K562 (cell line): ENCODE measurements around the gene PRKCB. TPM values are rescaled to one million over a fixed set of nuclear protein-coding genes. Genes with fewer than 3 reads are reported as not detected.

Experiments used
- ATAC-seq: fragments of 200-7000 bp; cut with Tn5 transposase; 3 replicates; pipeline ENCODE4 v1.9.1; 2020; ENCODE audit warnings: moderate library complexity
- BruUV-seq: library from RNA; stranded (reverse); fragments of 400-500 nt; replicated peaks from 2 replicates; lab custom pipeline; 2021; lab: Mats Ljungman, UMichigan
- CTCF ChIA-PET: fragments of 300-600 bp; formaldehyde crosslinking; extraction: SDS; loops from one replicate; lab custom pipeline; 2021; ENCODE audit warnings: low intra/inter-chr PET ratio; lab: Yijun Ruan, JAX
- POLR2A ChIA-PET: fragments of 300-600, 350-650 bp; sonication (Branson Sonifier 250); formaldehyde crosslinking; extraction: SDS; loops from one replicate; lab custom pipeline; 2021; ENCODE audit warnings: antibody characterized with exemption, inconsistent platforms; lab: Yijun Ruan, JAX
- DNase-seq, 4 experiments: peaks; one replicate each; pipeline versions ENCODE4 v3.0.0 to v3.0.0-alpha.2; 2011 to 2018; ENCODE audit warnings: low spot score in 3 of 4, mixed read lengths in 3 of 4; ENCODE audit errors: extremely low read depth in 1 of 4
- FAIRE-seq: peaks from 2 replicates; lab custom pipeline; 2011; peaks lifted over from hg19 to GRCh38; lab: Jason Lieb, UNC
- H2AFZ ChIP-seq: 2 replicates; pipeline ENCODE4 v1.6.0; 2011; ENCODE audit warnings: low read depth, low read length, control low read depth, inconsistent platforms
- H3K27ac ChIP-seq: fragments of 200-600 bp; 3 replicates; pipeline ENCODE4 v1.8.0; 2011; ENCODE audit warnings: low read depth, mild to moderate bottlenecking, control low read depth, inconsistent platforms, low read length, moderate library complexity, mixed read lengths; ENCODE audit errors: extremely low read depth
- H3K27me3 ChIP-seq, 2 experiments: fragments of 300-600 bp in 1 of 2; 2 replicates in 1 of 2; 3 replicates in 1 of 2; pipeline versions ENCODE4 v1.6.0 to v1.8.0; 2011; ENCODE audit warnings: inconsistent platforms in 2 of 2, low read length in 2 of 2, mild to moderate bottlenecking in 1 of 2, mixed read lengths in 1 of 2, moderate library complexity in 1 of 2; ENCODE audit not compliant: control insufficient read depth in 2 of 2, insufficient read depth in 2 of 2
- H3K36me3 ChIP-seq: fragments of 300-600 bp; 3 replicates; pipeline ENCODE4 v1.8.0; 2011; ENCODE audit warnings: mild to moderate bottlenecking, low read length, inconsistent platforms; ENCODE audit not compliant: control insufficient read depth, insufficient read depth
- H3K4me1 ChIP-seq, 2 experiments: fragments of 200-600 bp in 1 of 2; replicated peaks in 1 of 2; 2 replicates in 1 of 2; 3 replicates in 1 of 2; pipeline versions ENCODE4 v1.5.1 to v1.8.0; 2011; ENCODE audit warnings: inconsistent platforms in 2 of 2, low read length in 2 of 2, mild to moderate bottlenecking in 1 of 2, mixed read lengths in 1 of 2, moderate library complexity in 1 of 2; ENCODE audit not compliant: control insufficient read depth in 2 of 2, insufficient read depth in 2 of 2
- H3K4me2 ChIP-seq: 2 replicates; pipeline ENCODE4 v1.6.1; 2011; ENCODE audit warnings: low read length, control low read depth, inconsistent platforms, mixed read lengths; ENCODE audit not compliant: insufficient read depth
- H3K4me3 ChIP-seq: fragments of 200-600 bp; sonication (generic), shearing (Covaris generic); 2 replicates; pipeline ENCODE4 v1.5.1; 2016; ENCODE audit warnings: control low read depth, inconsistent platforms
- H3K79me2 ChIP-seq: fragments of 200-600 bp; 3 replicates; pipeline ENCODE4 v1.8.0; 2011; ENCODE audit warnings: low read length, inconsistent platforms; ENCODE audit not compliant: control insufficient read depth, insufficient read depth
- H3K9ac ChIP-seq, 2 experiments: 2 replicates each; pipeline versions ENCODE4 v1.6.0 to v1.6.1; 2011; ENCODE audit warnings: low read depth in 2 of 2, low read length in 2 of 2, control low read depth in 1 of 2, inconsistent platforms in 1 of 2, mild to moderate bottlenecking in 1 of 2, mixed read lengths in 1 of 2; ENCODE audit not compliant: insufficient read depth in 1 of 2
- H3K9me1 ChIP-seq: one replicate; pipeline ENCODE4 v1.6.0; 2011; ENCODE audit warnings: inconsistent platforms, mild to moderate bottlenecking, low read length, moderate library complexity; ENCODE audit not compliant: control insufficient read depth, insufficient read depth
- H3K9me3 ChIP-seq: replicated peaks from 2 replicates; pipeline ENCODE4 v1.5.1; 2011; ENCODE audit warnings: low read depth, low read length, inconsistent platforms; ENCODE audit not compliant: control insufficient read depth, insufficient read depth
- H4K20me1 ChIP-seq: replicated peaks from 2 replicates; pipeline ENCODE4 v1.6.1; 2011; ENCODE audit warnings: low read length, inconsistent platforms, mixed read lengths; ENCODE audit not compliant: control insufficient read depth, insufficient read depth
- DNMT1 ChIP-seq: fragments of 450-650 bp; IDR thresholded peaks from 2 replicates; pipeline ENCODE4 v1.6.1; 2016; ENCODE audit warnings: antibody characterized with exemption, mild to moderate bottlenecking
- EGR1 ChIP-seq: fragments of 450-650 bp; conservative IDR thresholded peaks from 2 replicates; pipeline ENCODE4 v1.6.1; 2017; ENCODE audit warnings: mild to moderate bottlenecking
- HDGF ChIP-seq: fragments of 450-650 bp; IDR thresholded peaks from 2 replicates; pipeline ENCODE4 v1.6.1; 2016
- HLTF ChIP-seq: fragments of 450-650 bp; IDR thresholded peaks from 2 replicates; pipeline ENCODE4 v1.6.1; 2016
- MTA1 ChIP-seq: fragments of 450-650 bp; IDR thresholded peaks from 2 replicates; pipeline ENCODE4 v1.6.1; 2017; ENCODE audit warnings: borderline replicate concordance
- POLR2A ChIP-seq: fragments of 450-650 bp; conservative IDR thresholded peaks from 2 replicates; pipeline ENCODE4 v1.6.1; 2016
- POLR2AphosphoS2 ChIP-seq: IDR thresholded peaks from 2 replicates; pipeline ENCODE4 v1.6.1; 2012; ENCODE audit warnings: low read length, improper control_type of control experiment
- POLR2B ChIP-seq: fragments of 450-650 bp; IDR thresholded peaks from 2 replicates; pipeline ENCODE4 v1.6.1; 2018; ENCODE audit warnings: low read depth; ENCODE audit not compliant: partially characterized antibody
- PTTG1 ChIP-seq: fragments of 450-650 bp; IDR thresholded peaks from 2 replicates; pipeline ENCODE4 v1.6.1; 2016; ENCODE audit warnings: low read depth, mild to moderate bottlenecking, missing genetic modification characterization, missing compliant biosample characterization
- SIN3B ChIP-seq: fragments of 450-650 bp; IDR thresholded peaks from 2 replicates; pipeline ENCODE4 v1.6.1; 2017; ENCODE audit warnings: low read depth, mild to moderate bottlenecking, moderate library complexity
- SMARCA5 ChIP-seq: fragments of 450-650 bp; IDR thresholded peaks from 2 replicates; pipeline ENCODE4 v1.6.1; 2016
- SUPT5H ChIP-seq: fragments of 450-650 bp; IDR thresholded peaks from 2 replicates; pipeline ENCODE4 v1.6.1; 2016
- THRAP3 ChIP-seq: fragments of 450-650 bp; IDR thresholded peaks from 2 replicates; pipeline ENCODE4 v1.6.1; 2016; ENCODE audit warnings: mild to moderate bottlenecking, inconsistent platforms, borderline replicate concordance
- ZBTB2 ChIP-seq: fragments of 450-650 bp; IDR thresholded peaks from 2 replicates; pipeline ENCODE4 v1.6.1; 2016; ENCODE audit warnings: antibody characterized with exemption
- ZBTB8A ChIP-seq: fragments of 450-650 bp; IDR thresholded peaks from 2 replicates; pipeline ENCODE4 v1.6.1; 2018; ENCODE audit warnings: mild to moderate bottlenecking, moderate library complexity; ENCODE audit not compliant: partially characterized antibody
- ZNF512 ChIP-seq: IDR thresholded peaks from 2 replicates; pipeline ENCODE4 v1.6.1; 2016; ENCODE audit warnings: missing genetic modification characterization, missing compliant biosample characterization
- ZNF76 ChIP-seq: fragments of 250-450 bp; sonication (Bioruptor Pico); IDR thresholded peaks from 2 replicates; pipeline ENCODE4 v1.4.0; 2020; ENCODE audit warnings: mild to moderate bottlenecking, moderate library complexity, borderline replicate concordance
- ZSCAN29 ChIP-seq: fragments of 450-650 bp; IDR thresholded peaks from 2 replicates; pipeline ENCODE4 v1.6.1; 2017
- WGBS: fragments of 100-300 bp; shearing (Covaris generic); methylation state at CpG from one replicate; pipeline ENCODE4 v1.1.6; 2016; ENCODE audit warnings: low coverage, mixed read lengths; ENCODE audit not compliant: insufficient coverage; ENCODE audit errors: missing lambda C conversion rate; 5-methylcytosine and 5-hydroxymethylcytosine counted together
- in situ Hi-C: fragments of 300-500 bp; cut with MboI; formaldehyde crosslinking; loops from 4 replicates; pipeline ENCODE4 v1.15.0; 2018; ENCODE audit warnings: inconsistent platforms, mixed read lengths
- intact Hi-C: fragments of 100-400 bp; cut with micrococcal nuclease; formaldehyde crosslinking; loops from 2 replicates; pipeline ENCODE4 v1.14.2; 2022
- polyA plus RNA-seq, 8 experiments: library from polyadenylated mRNA; depleted of rRNA in 4 of 8; stranded (reverse) in 5 of 8; unstranded in 3 of 8; fragments of >200 nt; fragmentation: Nextera tagmentation in 2 of 8; fragmentation: Illumina TruSeq in 1 of 8; extraction: Ambion mirVana in 2 of 8; extraction: Trizol in 1 of 8; gene quantifications; 2 replicates each; pipeline versions ENCODE4 v1.2.1 to v1.2.3, GENCODE V29; 2011 to 2014; ENCODE audit warnings: inconsistent platforms in 1 of 8, missing spikeins in 1 of 8
- total RNA-seq, 7 experiments: library from RNA; depleted of rRNA in 6 of 7; stranded (reverse); fragments of >200 nt in 6 of 7; fragmentation: Illumina TruSeq in 2 of 7; extraction: Trizol in 2 of 7; gene quantifications; 2 replicates each; pipeline versions ENCODE4 v1.2.1 to v1.2.3, GENCODE V29; 2011 to 2021; ENCODE audit warnings: low replicate concordance in 1 of 7
- TF ChIP-seq, protein P1 (sequence below): fragments of 450-650 bp; formaldehyde crosslinking; IDR thresholded peaks from 2 replicates; pipeline ENCODE4 v1.4.0; 2020; ENCODE audit warnings: mild to moderate bottlenecking
- TF ChIP-seq, protein P2 (sequence below): fragments of 450-650 bp; formaldehyde crosslinking; conservative IDR thresholded peaks from 2 replicates; pipeline ENCODE4 v1.4.0; 2022; ENCODE audit warnings: mild to moderate bottlenecking, missing genetic modification characterization

The PRKCB gene
- total and polyA plus RNA-seq, 9 of the 15 experiments (the other 6 are each of a cell fraction or from before 2014, with no cell fraction given): 49.9 to 276 (median 148) TPM

- peaks cover 3% of the 10 kb centered on the region for H3K9me1 ChIP-seq
- in situ Hi-C loops (no loop called here), intact Hi-C loops (loop anchor here (5.0 kb wide), 1 partner anchor 44 kb away; no protein-coding TSS in a partner anchor)
- TF ChIP-seq, protein P1, sequence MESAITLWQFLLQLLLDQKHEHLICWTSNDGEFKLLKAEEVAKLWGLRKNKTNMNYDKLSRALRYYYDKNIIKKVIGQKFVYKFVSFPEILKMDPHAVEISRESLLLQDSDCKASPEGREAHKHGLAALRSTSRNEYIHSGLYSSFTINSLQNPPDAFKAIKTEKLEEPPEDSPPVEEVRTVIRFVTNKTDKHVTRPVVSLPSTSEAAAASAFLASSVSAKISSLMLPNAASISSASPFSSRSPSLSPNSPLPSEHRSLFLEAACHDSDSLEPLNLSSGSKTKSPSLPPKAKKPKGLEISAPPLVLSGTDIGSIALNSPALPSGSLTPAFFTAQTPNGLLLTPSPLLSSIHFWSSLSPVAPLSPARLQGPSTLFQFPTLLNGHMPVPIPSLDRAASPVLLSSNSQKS (CRISPR knock-in tag): no peak
- TF ChIP-seq PTTG1 (tag): no peak
- TF ChIP-seq ZNF512 (tag): no peak
- no peak for TF ChIP-seq ZNF76 (CRISPR knock-in tag)
- 0 out of 2 replicates have a peak, but pooled peaks have one; percentile 28 for TF ChIP-seq DNMT1
- TF ChIP-seq SIN3B: no peak
- TF ChIP-seq SUPT5H: peak; percentile 24; the same call in 1 of the 2 replicates
- TF ChIP-seq EGR1: peak; percentile 43
- TF ChIP-seq, protein P2, sequence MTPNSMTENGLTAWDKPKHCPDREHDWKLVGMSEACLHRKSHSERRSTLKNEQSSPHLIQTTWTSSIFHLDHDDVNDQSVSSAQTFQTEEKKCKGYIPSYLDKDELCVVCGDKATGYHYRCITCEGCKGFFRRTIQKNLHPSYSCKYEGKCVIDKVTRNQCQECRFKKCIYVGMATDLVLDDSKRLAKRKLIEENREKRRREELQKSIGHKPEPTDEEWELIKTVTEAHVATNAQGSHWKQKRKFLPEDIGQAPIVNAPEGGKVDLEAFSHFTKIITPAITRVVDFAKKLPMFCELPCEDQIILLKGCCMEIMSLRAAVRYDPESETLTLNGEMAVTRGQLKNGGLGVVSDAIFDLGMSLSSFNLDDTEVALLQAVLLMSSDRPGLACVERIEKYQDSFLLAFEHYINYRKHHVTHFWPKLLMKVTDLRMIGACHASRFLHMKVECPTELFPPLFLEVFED: 0 out of 2 replicates have a peak, but pooled peaks have one; percentile 27
- TF ChIP-seq MTA1: peak; percentile 18; the same call in 1 of the 2 replicates
- no peak for TF ChIP-seq ZBTB8A
- 0 out of 2 replicates have a peak, but pooled peaks have one; percentile 25 for TF ChIP-seq ZBTB2
- 0 out of 2 replicates have a peak, but pooled peaks have one; percentile 47 for TF ChIP-seq HLTF
- peak; percentile 50; the same call in 1 of the 2 replicates for TF ChIP-seq THRAP3
- 0 out of 2 replicates have a peak, but pooled peaks have one; percentile 19 for TF ChIP-seq HDGF
- peak; percentile 37; the same call in 1 of the 2 replicates for TF ChIP-seq POLR2A
- TF ChIP-seq POLR2B: peak; percentile 34
- peak; percentile 56; the same call in 1 of the 2 replicates for TF ChIP-seq SMARCA5
- 0 out of 2 replicates have a peak, but pooled peaks have one; percentile 18 for TF ChIP-seq ZSCAN29
- 0 out of 2 replicates have a peak, but pooled peaks have one; percentile 38 for TF ChIP-seq POLR2AphosphoS2
Measured at GRCh38 chr16:23907903-23908302, 72.1 kb downstream of the PRKCB start.

More at GRCh38 chr16:23907903-23908302, 72.1 kb downstream of the PRKCB start:
- no peak overlapping the region for H2AFZ ChIP-seq
- H3K27me3 ChIP-seq: no peaks in the 10 kb centered on the region
- peak in 1 of 4 experiments; percentile 24 for DNase-seq
- no TSS peak for BruUV-seq
- no peak for FAIRE-seq
- peaks cover 32 to 75% of the 10 kb centered on the region in 2 experiments for H3K4me1 ChIP-seq
- peak overlapping the region; percentile 81 for H3K27ac ChIP-seq
- H3K9me3 ChIP-seq: no peaks in the 10 kb centered on the region
- peak overlapping the region; percentile 1 to 45; a peak in 3 of 4 replicates for H3K9ac ChIP-seq
- H3K4me2 ChIP-seq: peak overlapping the region; percentile 66
- POLR2A ChIA-PET: interaction anchor here (0.5 to 0.6 kb wide), 2 partner anchors 9 to 117 kb away, joined by 3 read pairs; no protein-coding TSS in a partner anchor
- H3K4me3 ChIP-seq: peak overlapping the region; percentile 3; the same call in 1 of the 2 replicates
- 10% methylated on average over 7 of the region's 7 CpGs for WGBS
- peaks cover 98% of the 10 kb centered on the region for H3K79me2 ChIP-seq
- peaks cover 57% of the 10 kb centered on the region for H3K36me3 ChIP-seq
- peaks cover 12% of the 10 kb centered on the region; the same call in 1 of the 2 replicates for H4K20me1 ChIP-seq
- peak; percentile 31 for ATAC-seq
- CTCF ChIA-PET: no interaction called here
